ENCODE data around the gene TAC3. TPM values are rescaled to one million over a fixed set of nuclear protein-coding genes. Genes with fewer than 3 reads are reported as not detected.

Gene TAC3
- total and polyA plus RNA-seq, 2 donors (not counting 3 experiments of a cell fraction or from before 2014, with no cell fraction given): not detected

DNA sequence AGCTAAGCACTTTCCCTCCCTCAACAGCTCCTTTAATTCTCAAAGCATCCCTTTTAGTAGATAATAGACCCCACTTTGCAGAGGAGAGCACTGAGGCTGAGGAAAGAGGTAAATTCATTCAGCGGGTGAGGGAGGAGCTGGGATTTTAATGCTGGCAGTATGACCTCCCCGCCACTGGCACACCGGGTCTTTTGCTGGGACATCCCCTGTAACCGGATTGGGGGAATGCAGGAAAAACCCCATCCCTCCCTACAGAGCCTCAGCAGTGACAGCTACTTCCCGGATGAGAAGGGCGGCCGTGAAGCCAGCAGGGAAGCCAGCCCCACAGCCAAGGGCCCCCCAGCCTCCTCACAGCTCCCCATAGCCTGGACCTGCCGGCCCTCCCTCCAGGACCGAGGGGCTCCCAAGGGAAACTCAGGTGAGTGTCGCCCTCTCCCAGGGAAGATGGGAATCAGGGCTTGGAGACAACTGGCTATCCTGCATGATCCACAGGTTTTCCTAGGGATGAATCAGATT lies 22.0 kb downstream of the TAC3 start:
- Histone ChIP-seq H3K4me2 (ENCODE audit: insufficient read depth, low read length) (no peak overlapping the region), H4K20me1 (replicated peaks; ENCODE audit: control insufficient read depth, extremely low read depth, insufficient read depth, low read length) (no peaks in the 10 kb centered on the region), H3K79me2 (ENCODE audit: control insufficient read depth, insufficient read depth, low read length) (no peaks in the 10 kb centered on the region), H3K9me3 (replicated peaks; ENCODE audit: control insufficient read depth, insufficient read depth, low read length) (no peaks in the 10 kb centered on the region), H2AFZ (ENCODE audit: low read depth, low read length) (no peak overlapping the region), H3K27me3 (ENCODE audit: control insufficient read depth in 2 of 2, insufficient read depth in 2 of 2, low read length in 2 of 2) (no peaks in the 10 kb centered on the region), H3K36me3 (ENCODE audit: control insufficient read depth in 2 of 2, extremely low read depth in 1 of 2, insufficient read depth in 2 of 2, low read length in 2 of 2) (no peaks in the 10 kb centered on the region), H3K4me3 (replicated peaks in 1 of 3; ENCODE audit: insufficient read depth in 1 of 3, low read depth in 1 of 3, low read length in 3 of 3) (no peak overlapping the region), H3K4me1 (ENCODE audit: control insufficient read depth, extremely low read depth, insufficient read depth, low read length) (peaks cover 13% of the 10 kb centered on the region), H3K27ac (ENCODE audit: insufficient read depth, low read depth, low read length) (no peak overlapping the region), H3K9ac (replicated peaks; ENCODE audit: extremely low read depth, insufficient read depth, low read length) (no peak overlapping the region), H3K9me1 (replicated peaks; ENCODE audit: control insufficient read depth, extremely low read depth, insufficient read depth, low read length) (no peaks in the 10 kb centered on the region)
- intact Hi-C loops (cut with micrococcal nuclease) (no loop called here), dilution Hi-C loops (cut with MboI; ENCODE audit: extremely low pct_ligation_motif_present, low sequenced_read_pairs) (no loop called here)
- no TSS peak for BruUV-seq (replicated peaks)
- ChIA-PET POLR2A (no interaction called here), CTCF (interaction anchor here (0.9 to 1.0 kb wide), 2 partner anchors 12 to 230 kb away, joined by 3 to 4 read pairs; partner anchors contain the start of gene ZBTB39)
- DNase-seq (ENCODE audit: low read depth, low spot score): no peak
- no peak for FAIRE-seq
- TF ChIP-seq GATA2 (IDR thresholded peaks at IDR 0.05; ENCODE audit: insufficient read depth, insufficient read length, low read depth, low read length): no peak
- no peak for TF ChIP-seq EZH2 (IDR thresholded peaks at IDR 0.05; ENCODE audit: borderline replicate concordance, low read depth, low read length, severe bottlenecking)
- TF ChIP-seq JUN (IDR thresholded peaks at IDR 0.05; ENCODE audit: borderline replicate concordance, insufficient read depth, insufficient read length, low read depth): no peak

DNA sequence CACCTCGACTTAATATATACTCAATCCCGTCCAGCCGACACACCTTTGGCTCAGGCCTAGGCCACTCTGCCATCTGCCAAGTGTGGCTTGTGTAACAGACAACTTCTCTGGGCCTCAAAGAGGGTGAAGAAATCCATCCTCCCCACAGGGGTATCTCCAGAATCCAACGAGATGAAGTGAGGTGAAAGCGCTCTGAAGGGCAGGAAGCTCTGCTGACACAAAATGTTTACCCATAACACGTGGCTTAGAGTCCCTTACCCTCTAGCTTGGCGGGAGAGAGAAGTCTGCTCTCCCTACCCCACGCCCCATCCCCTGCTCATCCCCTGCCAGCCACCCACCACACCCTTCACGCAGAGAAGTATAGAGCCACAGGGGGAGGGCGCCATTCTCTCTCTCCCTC lies 23.0 kb downstream of the TAC3 start:
- intact Hi-C loops (cut with micrococcal nuclease) (no loop called here), dilution Hi-C loops (cut with MboI; ENCODE audit: extremely low pct_ligation_motif_present, low sequenced_read_pairs) (no loop called here)
- no peaks in the 10 kb centered on the region for H3K79me2 ChIP-seq (ENCODE audit: control insufficient read depth, insufficient read depth, low read length)
- H3K27me3 ChIP-seq (ENCODE audit: control insufficient read depth in 2 of 2, insufficient read depth in 2 of 2, low read length in 2 of 2): peaks cover 0 to 2% of the 10 kb centered on the region in 2 experiments
- H3K27ac ChIP-seq (ENCODE audit: insufficient read depth, low read depth, low read length): no peak overlapping the region
- H4K20me1 ChIP-seq (replicated peaks; ENCODE audit: control insufficient read depth, extremely low read depth, insufficient read depth, low read length): no peaks in the 10 kb centered on the region
- no peak overlapping the region for H3K4me2 ChIP-seq (ENCODE audit: insufficient read depth, low read length)
- H3K36me3 ChIP-seq (ENCODE audit: control insufficient read depth in 2 of 2, extremely low read depth in 1 of 2, insufficient read depth in 2 of 2, low read length in 2 of 2): no peaks in the 10 kb centered on the region
- no peak overlapping the region for H3K4me3 ChIP-seq (replicated peaks in 1 of 3; ENCODE audit: insufficient read depth in 1 of 3, low read depth in 1 of 3, low read length in 3 of 3)
- peaks cover 21% of the 10 kb centered on the region for H3K4me1 ChIP-seq (ENCODE audit: control insufficient read depth, extremely low read depth, insufficient read depth, low read length)
- TF ChIP-seq, protein P1, sequence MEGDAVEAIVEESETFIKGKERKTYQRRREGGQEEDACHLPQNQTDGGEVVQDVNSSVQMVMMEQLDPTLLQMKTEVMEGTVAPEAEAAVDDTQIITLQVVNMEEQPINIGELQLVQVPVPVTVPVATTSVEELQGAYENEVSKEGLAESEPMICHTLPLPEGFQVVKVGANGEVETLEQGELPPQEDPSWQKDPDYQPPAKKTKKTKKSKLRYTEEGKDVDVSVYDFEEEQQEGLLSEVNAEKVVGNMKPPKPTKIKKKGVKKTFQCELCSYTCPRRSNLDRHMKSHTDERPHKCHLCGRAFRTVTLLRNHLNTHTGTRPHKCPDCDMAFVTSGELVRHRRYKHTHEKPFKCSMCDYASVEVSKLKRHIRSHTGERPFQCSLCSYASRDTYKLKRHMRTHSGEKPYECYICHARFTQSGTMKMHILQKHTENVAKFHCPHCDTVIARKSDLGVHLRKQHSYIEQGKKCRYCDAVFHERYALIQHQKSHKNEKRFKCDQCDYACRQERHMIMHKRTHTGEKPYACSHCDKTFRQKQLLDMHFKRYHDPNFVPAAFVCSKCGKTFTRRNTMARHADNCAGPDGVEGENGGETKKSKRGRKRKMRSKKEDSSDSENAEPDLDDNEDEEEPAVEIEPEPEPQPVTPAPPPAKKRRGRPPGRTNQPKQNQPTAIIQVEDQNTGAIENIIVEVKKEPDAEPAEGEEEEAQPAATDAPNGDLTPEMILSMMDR (IDR thresholded peaks at IDR 0.05; ENCODE audit: extremely low read depth in 1 of 2, insufficient read depth in 1 of 2, low read depth in 1 of 2, low read length in 2 of 2): no peak
- no peak for TF ChIP-seq JUN (IDR thresholded peaks at IDR 0.05; ENCODE audit: borderline replicate concordance, insufficient read depth, insufficient read length, low read depth)
- TF ChIP-seq EZH2 (IDR thresholded peaks at IDR 0.05; ENCODE audit: borderline replicate concordance, low read depth, low read length, severe bottlenecking): no peak
- no peak for TF ChIP-seq POLR2AphosphoS5 (IDR thresholded peaks at IDR 0.05; ENCODE audit: insufficient read depth, low read depth, low read length)
- no peak for TF ChIP-seq GATA2 (IDR thresholded peaks at IDR 0.05; ENCODE audit: insufficient read depth, insufficient read length, low read depth, low read length)
- no peak for TF ChIP-seq MAX (IDR thresholded peaks at IDR 0.05; ENCODE audit: insufficient read depth, insufficient read length)
- no peak for TF ChIP-seq FOS (IDR thresholded peaks at IDR 0.05; ENCODE audit: borderline replicate concordance, insufficient read depth, low read length)
- no peak for TF ChIP-seq MYC (IDR thresholded peaks at IDR 0.05; ENCODE audit: low read depth, low read length)
- no peak for TF ChIP-seq POLR2A (IDR thresholded peaks at IDR 0.05; ENCODE audit: low read depth, low read length)
- BruUV-seq (replicated peaks): no TSS peak
- CTCF ChIA-PET: interaction anchor here (0.9 kb wide), 1 partner anchor 13 kb away, joined by 4 read pairs; the partner anchor contains the start of gene ZBTB39
- FAIRE-seq: no peak
- DNase-seq (ENCODE audit: low read depth, low spot score): no peak
- H2AFZ ChIP-seq (ENCODE audit: low read depth, low read length): no peak overlapping the region
- no peaks in the 10 kb centered on the region for H3K9me1 ChIP-seq (replicated peaks; ENCODE audit: control insufficient read depth, extremely low read depth, insufficient read depth, low read length)
- no peak overlapping the region for H3K9ac ChIP-seq (replicated peaks; ENCODE audit: extremely low read depth, insufficient read depth, low read length)
- POLR2A ChIA-PET: no interaction called here
- no peaks in the 10 kb centered on the region for H3K9me3 ChIP-seq (replicated peaks; ENCODE audit: control insufficient read depth, insufficient read depth, low read length)

All from endothelial cell of umbilical vein (primary cell).